ENCODE measurements around the gene RASAL2. TPM values are rescaled to one million over a fixed set of nuclear protein-coding genes. Genes with fewer than 3 reads are reported as not detected.

The RASAL2 gene
- total RNA-seq, 5 donors from 2014 or later (not counting 1 experiment from before 2014, with no cell fraction given), result 0.05 to 0.19 (median 0.11) TPM; not detected in 1

DNA sequence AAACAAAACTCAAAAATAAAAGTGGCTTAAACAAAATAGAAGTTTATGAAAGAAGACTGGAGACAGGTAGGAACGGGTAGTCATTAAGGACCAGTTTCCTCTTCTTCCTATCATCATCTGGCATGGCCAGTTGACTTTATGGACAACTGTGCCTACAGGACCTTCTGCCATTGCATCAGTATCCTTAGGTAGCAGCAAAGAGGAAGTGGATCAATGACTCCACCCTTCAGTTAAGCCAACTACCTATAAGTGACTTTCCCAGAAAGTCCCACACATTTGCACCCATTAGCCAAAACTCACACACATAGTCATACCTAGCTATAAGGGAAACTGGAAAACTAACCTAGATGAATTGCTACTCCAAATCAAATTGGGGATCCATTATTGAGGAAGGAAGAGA lies 51.7 kb downstream of the RASAL2 start:
- H3K4me1 Mint-ChIP-seq, result no peaks in the 10 kb centered on the region
- ChIA-PET CTCF (no interaction called here), POLR2A (no interaction called here)
- Histone ChIP-seq H3K27ac (ENCODE audit: low read length) (no peak overlapping the region), H3K4me1 (ENCODE audit: control insufficient read depth in 1 of 2, extremely low read depth in 1 of 2, insufficient read depth in 2 of 2, low read length in 2 of 2) (no peaks in the 10 kb centered on the region), H3K9me3 (no peaks in the 10 kb centered on the region), H3K27me3 (replicated peaks in 1 of 2; ENCODE audit: control insufficient read depth in 2 of 2, extremely low read depth in 1 of 2, insufficient read depth in 2 of 2, low read length in 1 of 2) (no peaks in the 10 kb centered on the region), H3K36me3 (ENCODE audit: control insufficient read depth in 2 of 2, extremely low read depth in 1 of 2, insufficient read depth in 1 of 2, low read length in 1 of 2) (no peaks in the 10 kb centered on the region), H3K4me3 (ENCODE audit: control insufficient read depth in 1 of 2, extremely low read depth in 1 of 2, low read length in 1 of 2) (no peak overlapping the region)
- H3K9me3 Mint-ChIP-seq, result peaks cover 0 to 10% (median 0%) of the 10 kb centered on the region in 3 donors
- no peak overlapping the region for H3K4me3 Mint-ChIP-seq
- H3K27ac Mint-ChIP-seq, result no peak overlapping the region
- ATAC-seq (replicated peaks in 1 of 4) (no peak), DNase-seq (no peak)
- WGBS (ENCODE audit: insufficient coverage), result 100% methylated on average over 1 of the region's 1 CpG
- no peaks in the 10 kb centered on the region for H3K27me3 Mint-ChIP-seq
- no peaks in the 10 kb centered on the region for H3K36me3 Mint-ChIP-seq

DNA sequence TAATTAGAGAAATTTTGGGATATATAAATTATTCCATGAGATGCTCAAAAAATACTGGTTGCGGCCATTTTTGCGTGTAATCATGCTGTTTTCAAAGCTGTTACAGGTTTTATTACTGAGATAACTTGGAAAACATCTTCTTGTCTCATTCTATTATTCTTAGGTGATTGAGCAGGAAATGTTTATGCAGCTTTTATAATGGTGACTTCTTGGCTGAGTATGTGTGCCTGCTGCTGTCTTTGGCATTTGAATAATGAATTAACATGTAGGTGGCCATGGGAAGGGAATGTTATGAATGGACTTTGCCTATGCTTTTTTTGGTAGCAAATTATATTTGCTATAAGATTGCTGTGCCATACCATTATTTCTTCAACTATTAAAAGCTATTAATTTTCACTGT lies 52.5 kb downstream of the RASAL2 start:
- Histone ChIP-seq H3K4me1 (ENCODE audit: control insufficient read depth in 1 of 2, extremely low read depth in 1 of 2, insufficient read depth in 2 of 2, low read length in 2 of 2) (no peaks in the 10 kb centered on the region), H3K36me3 (ENCODE audit: control insufficient read depth in 2 of 2, extremely low read depth in 1 of 2, insufficient read depth in 1 of 2, low read length in 1 of 2) (no peaks in the 10 kb centered on the region), H3K27ac (ENCODE audit: low read length) (no peak overlapping the region), H3K9me3 (no peaks in the 10 kb centered on the region), H3K4me3 (ENCODE audit: control insufficient read depth in 1 of 2, extremely low read depth in 1 of 2, low read length in 1 of 2) (no peak overlapping the region), H3K27me3 (replicated peaks in 1 of 2; ENCODE audit: control insufficient read depth in 2 of 2, extremely low read depth in 1 of 2, insufficient read depth in 2 of 2, low read length in 1 of 2) (no peaks in the 10 kb centered on the region)
- Mint-ChIP-seq H3K27me3 (no peaks in the 10 kb centered on the region), H3K4me3 (no peak overlapping the region), H3K9me3 (peaks cover 0 to 7% (median 0%) of the 10 kb centered on the region in 3 donors), H3K27ac (no peak overlapping the region), H3K4me1 (no peaks in the 10 kb centered on the region), H3K36me3 (no peaks in the 10 kb centered on the region)
- POLR2A ChIA-PET, result no interaction called here
- DNase-seq, result no peak
- no CpG with 5 or more reads among the region's 2 CpGs for WGBS (ENCODE audit: insufficient coverage)
- CTCF ChIA-PET, result no interaction called here
- no peak for ATAC-seq (replicated peaks in 1 of 4)

- Histone ChIP-seq H3K4me3 (ENCODE audit: control insufficient read depth in 1 of 2, extremely low read depth in 1 of 2, low read length in 1 of 2) (no peak overlapping the region), H3K9me3 (no peaks in the 10 kb centered on the region), H3K27ac (ENCODE audit: low read length) (no peak overlapping the region), H3K36me3 (ENCODE audit: control insufficient read depth in 2 of 2, extremely low read depth in 1 of 2, insufficient read depth in 1 of 2, low read length in 1 of 2) (no peaks in the 10 kb centered on the region), H3K4me1 (ENCODE audit: control insufficient read depth in 1 of 2, extremely low read depth in 1 of 2, insufficient read depth in 2 of 2, low read length in 2 of 2) (no peaks in the 10 kb centered on the region), H3K27me3 (replicated peaks in 1 of 2; ENCODE audit: control insufficient read depth in 2 of 2, extremely low read depth in 1 of 2, insufficient read depth in 2 of 2, low read length in 1 of 2) (no peaks in the 10 kb centered on the region)
- WGBS (ENCODE audit: insufficient coverage), result no CpG with 5 or more reads among the region's 1 CpG
- CTCF ChIA-PET, result no interaction called here
- Mint-ChIP-seq H3K27me3 (no peaks in the 10 kb centered on the region), H3K36me3 (no peaks in the 10 kb centered on the region), H3K9me3 (peaks cover 0 to 4% (median 2%) of the 10 kb centered on the region in 3 donors), H3K4me1 (no peaks in the 10 kb centered on the region), H3K4me3 (no peak overlapping the region), H3K27ac (no peak overlapping the region)
- DNase-seq (no peak), ATAC-seq (replicated peaks in 1 of 4) (no peak)
- POLR2A ChIA-PET, result no interaction called here
Observed at GRCh38 chr1:178150610-178151009, 56.7 kb downstream of the RASAL2 start.

DNA sequence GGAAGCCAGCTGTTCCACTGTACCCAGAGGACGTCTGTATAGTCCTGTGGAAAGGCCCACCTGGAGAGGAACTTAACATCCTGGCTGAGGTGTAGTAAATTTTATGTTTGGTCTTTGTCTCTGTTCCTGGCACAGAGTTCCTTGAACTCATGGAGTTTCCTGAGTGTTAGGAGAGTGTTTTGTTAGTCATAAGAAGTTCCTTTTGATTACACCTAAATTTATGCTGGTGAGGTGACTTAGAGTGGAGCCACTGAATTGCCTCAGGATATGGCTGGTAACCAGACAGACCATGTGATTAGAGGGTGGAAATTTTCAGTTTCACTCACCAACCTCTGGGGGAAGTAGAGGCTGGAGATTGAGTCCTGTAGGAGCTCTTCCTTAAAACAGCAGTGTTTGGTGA lies 57.9 kb downstream of the RASAL2 start:
- Histone ChIP-seq H3K4me1 (ENCODE audit: control insufficient read depth in 1 of 2, extremely low read depth in 1 of 2, insufficient read depth in 2 of 2, low read length in 2 of 2) (no peaks in the 10 kb centered on the region), H3K4me3 (ENCODE audit: control insufficient read depth in 1 of 2, extremely low read depth in 1 of 2, low read length in 1 of 2) (no peak overlapping the region), H3K36me3 (ENCODE audit: control insufficient read depth in 2 of 2, extremely low read depth in 1 of 2, insufficient read depth in 1 of 2, low read length in 1 of 2) (no peaks in the 10 kb centered on the region), H3K27ac (ENCODE audit: low read length) (no peak overlapping the region), H3K9me3 (no peaks in the 10 kb centered on the region), H3K27me3 (replicated peaks in 1 of 2; ENCODE audit: control insufficient read depth in 2 of 2, extremely low read depth in 1 of 2, insufficient read depth in 2 of 2, low read length in 1 of 2) (no peaks in the 10 kb centered on the region)
- Mint-ChIP-seq H3K4me1 (no peaks in the 10 kb centered on the region), H3K4me3 (no peak overlapping the region), H3K36me3 (no peaks in the 10 kb centered on the region), H3K27ac (no peak overlapping the region), H3K9me3 (peaks cover 0 to 4% (median 2%) of the 10 kb centered on the region in 3 donors), H3K27me3 (no peaks in the 10 kb centered on the region)
- ATAC-seq (replicated peaks in 1 of 4), result no peak
- DNase-seq, result no peak
- POLR2A ChIA-PET, result no interaction called here
- CTCF ChIA-PET, result no interaction called here
- WGBS (ENCODE audit: insufficient coverage), result 50% methylated on average over 1 of the region's 1 CpG

DNA sequence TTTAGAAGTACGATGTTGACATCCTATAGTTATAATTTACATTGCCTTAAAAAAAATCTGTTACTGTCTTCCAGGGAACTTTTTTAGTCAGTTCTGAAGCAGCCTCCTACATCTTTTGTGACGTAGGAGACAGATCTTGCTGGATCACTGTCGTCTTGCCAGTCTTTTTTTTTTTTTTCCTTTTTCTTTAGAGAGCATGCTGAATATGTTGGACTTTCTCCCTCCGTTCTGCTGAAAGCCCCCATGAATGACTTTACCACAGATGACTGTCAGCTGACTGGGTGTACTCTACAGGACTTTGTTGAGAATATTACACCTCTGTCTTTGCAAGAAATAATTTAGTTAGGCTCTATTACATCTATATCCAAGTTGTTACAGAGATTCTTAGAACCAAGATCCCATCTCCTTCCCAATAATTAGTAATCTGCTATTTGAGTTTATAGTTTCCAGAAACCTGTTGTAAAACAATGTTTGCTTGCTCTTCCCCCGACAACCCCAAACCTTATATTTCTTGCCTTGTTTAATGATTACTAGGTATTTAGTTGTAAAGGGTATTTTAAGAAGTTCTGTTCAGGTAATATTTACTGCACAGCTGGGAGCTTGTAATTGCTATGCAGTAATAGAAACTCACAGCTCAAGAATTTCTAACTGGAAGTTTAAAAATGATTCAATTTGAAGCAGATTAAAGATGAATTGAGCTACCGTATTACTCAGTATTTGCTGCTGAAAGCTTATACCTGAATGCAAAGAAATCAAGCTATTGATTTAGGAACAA lies 61.8 kb downstream of the RASAL2 start:
- Histone ChIP-seq H3K9me3 (no peaks in the 10 kb centered on the region), H3K36me3 (ENCODE audit: control insufficient read depth in 2 of 2, extremely low read depth in 1 of 2, insufficient read depth in 1 of 2, low read length in 1 of 2) (no peaks in the 10 kb centered on the region), H3K27me3 (replicated peaks in 1 of 2; ENCODE audit: control insufficient read depth in 2 of 2, extremely low read depth in 1 of 2, insufficient read depth in 2 of 2, low read length in 1 of 2) (no peaks in the 10 kb centered on the region), H3K27ac (ENCODE audit: low read length) (no peak overlapping the region), H3K4me1 (ENCODE audit: control insufficient read depth in 1 of 2, extremely low read depth in 1 of 2, insufficient read depth in 2 of 2, low read length in 2 of 2) (no peaks in the 10 kb centered on the region), H3K4me3 (ENCODE audit: control insufficient read depth in 1 of 2, extremely low read depth in 1 of 2, low read length in 1 of 2) (no peak overlapping the region)
- CTCF ChIA-PET, result interaction anchor here in 1 of 2 donors (0.6 kb wide), 1 partner anchor 1487 kb away, joined by 4 read pairs; no protein-coding TSS in a partner anchor
- DNase-seq, result no peak
- POLR2A ChIA-PET, result interaction anchor here in 1 of 2 donors (0.6 to 0.7 kb wide), 2 partner anchors 13 to 55 kb away, joined by 4 read pairs; no protein-coding TSS in a partner anchor
- Mint-ChIP-seq H3K4me1 (no peaks in the 10 kb centered on the region), H3K27me3 (peaks cover 0 to 5% of the 10 kb centered on the region in 2 donors), H3K36me3 (no peaks in the 10 kb centered on the region), H3K9me3 (peaks cover 0 to 4% (median 2%) of the 10 kb centered on the region in 3 donors), H3K4me3 (no peak overlapping the region), H3K27ac (no peak overlapping the region)
- ATAC-seq (replicated peaks in 1 of 4), result no peak
- no CpG with 5 or more reads among the region's 6 CpGs for WGBS (ENCODE audit: insufficient coverage)

DNA sequence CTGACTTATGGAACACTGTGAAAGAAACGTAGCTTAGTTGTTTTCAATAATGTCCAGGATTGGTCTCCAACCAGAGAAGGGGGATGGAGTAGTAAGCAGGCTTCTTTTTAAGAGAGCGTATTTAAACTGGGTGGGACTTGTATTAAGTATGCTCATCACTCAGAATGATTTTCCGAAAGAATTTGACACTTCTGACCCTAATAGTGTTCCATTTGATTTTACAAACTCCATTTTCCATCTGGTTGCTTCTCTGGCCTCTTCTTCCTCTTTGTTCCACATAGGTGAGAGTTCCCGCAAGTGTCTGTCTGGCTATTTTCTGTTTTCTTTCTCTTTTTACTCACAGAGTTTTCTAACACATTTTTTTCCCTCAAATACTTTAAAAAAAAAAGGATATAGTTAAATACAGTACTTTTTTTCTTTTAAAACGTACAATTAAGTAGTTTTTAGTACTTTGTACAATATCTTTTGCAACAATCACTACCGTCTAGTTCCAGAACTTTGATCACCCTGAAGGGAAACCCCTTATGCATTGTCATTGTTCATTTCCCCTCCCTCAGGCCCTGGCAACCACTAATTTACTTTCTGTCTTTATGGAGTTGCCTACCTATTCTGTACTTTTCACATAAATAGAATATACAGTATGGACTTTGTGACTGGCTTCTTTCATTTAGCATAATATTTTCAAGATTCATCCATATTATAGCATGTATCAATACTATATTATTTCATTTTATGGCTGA lies 67.0 kb downstream of the RASAL2 start:
- no CpG with 5 or more reads among the region's 6 CpGs for WGBS (ENCODE audit: insufficient coverage)
- H3K4me3 ChIP-seq (ENCODE audit: control insufficient read depth in 1 of 2, extremely low read depth in 1 of 2, low read length in 1 of 2), result no peak overlapping the region
- ChIA-PET CTCF (no interaction called here), POLR2A (interaction anchor here in 1 of 2 donors (0.6 kb wide), 1 partner anchor 734 kb away, joined by 3 read pairs; no protein-coding TSS in a partner anchor)
- H3K27ac Mint-ChIP-seq, result no peak overlapping the region
- ATAC-seq (replicated peaks in 1 of 4) (no peak), DNase-seq (no peak)
- H3K4me1 Mint-ChIP-seq, result no peaks in the 10 kb centered on the region
- H3K4me3 Mint-ChIP-seq, result no peak overlapping the region
- H3K27me3 Mint-ChIP-seq, result peaks cover 0 to 8% of the 10 kb centered on the region in 2 donors
- no peaks in the 10 kb centered on the region for H3K36me3 ChIP-seq (ENCODE audit: control insufficient read depth in 2 of 2, extremely low read depth in 1 of 2, insufficient read depth in 1 of 2, low read length in 1 of 2)
- no peaks in the 10 kb centered on the region for H3K4me1 ChIP-seq (ENCODE audit: control insufficient read depth in 1 of 2, extremely low read depth in 1 of 2, insufficient read depth in 2 of 2, low read length in 2 of 2)
- no peak overlapping the region for H3K27ac ChIP-seq (ENCODE audit: low read length)
- H3K27me3 ChIP-seq (replicated peaks in 1 of 2; ENCODE audit: control insufficient read depth in 2 of 2, extremely low read depth in 1 of 2, insufficient read depth in 2 of 2, low read length in 1 of 2), result no peaks in the 10 kb centered on the region
- H3K36me3 Mint-ChIP-seq, result no peaks in the 10 kb centered on the region
- H3K9me3 ChIP-seq, result no peaks in the 10 kb centered on the region
- no peaks in the 10 kb centered on the region for H3K9me3 Mint-ChIP-seq

All from T-cell (primary cell).